ENCODE data around the gene RUSC2. TPM values are rescaled to one million over a fixed set of nuclear protein-coding genes. Genes with fewer than 3 reads are reported as not detected.
"Not testable (repeated sequence)": the region's sequence is repeated elsewhere in the genome, so short reads cannot be mapped to it uniquely, and the experiment has no call there.

RUSC2 gene
- total RNA-seq, 2 donors from 2014 or later, result 5.1 to 10.0 TPM

GRCh38 chr9:35516479-35516878 is 26.6 kb downstream of the RUSC2 start:
- Mint-ChIP-seq H3K9me3 (no peaks in the 10 kb centered on the region), H3K27ac (no peak overlapping the region), H3K36me3 (no peaks in the 10 kb centered on the region)
- no peak for ATAC-seq
- no peak for DNase-seq (ENCODE audit: low spot score in 2 of 2)

- Mint-ChIP-seq H3K36me3 (no peaks in the 10 kb centered on the region), H3K27ac (no peak overlapping the region), H3K9me3 (no peaks in the 10 kb centered on the region)
- DNase-seq (ENCODE audit: low spot score in 2 of 2), result no peak
- no peak for ATAC-seq
Measured at GRCh38 chr9:35517131-35517530, 27.2 kb downstream of the RUSC2 start.

- H3K36me3 Mint-ChIP-seq, result no peaks in the 10 kb centered on the region
- H3K27ac Mint-ChIP-seq, result no peak overlapping the region
- H3K9me3 Mint-ChIP-seq, result no peaks in the 10 kb centered on the region
- ATAC-seq, result no peak
- DNase-seq (ENCODE audit: low spot score in 2 of 2), result no peak
Measured at GRCh38 chr9:35517552-35518224, 27.8 kb downstream of the RUSC2 start.

- DNase-seq (ENCODE audit: low spot score in 2 of 2), result no peak
- Mint-ChIP-seq H3K9me3 (no peaks in the 10 kb centered on the region), H3K27ac (no peak overlapping the region), H3K36me3 (no peaks in the 10 kb centered on the region)
- ATAC-seq, result no peak
Measured at GRCh38 chr9:35518225-35518821, 28.4 kb downstream of the RUSC2 start.

DNA sequence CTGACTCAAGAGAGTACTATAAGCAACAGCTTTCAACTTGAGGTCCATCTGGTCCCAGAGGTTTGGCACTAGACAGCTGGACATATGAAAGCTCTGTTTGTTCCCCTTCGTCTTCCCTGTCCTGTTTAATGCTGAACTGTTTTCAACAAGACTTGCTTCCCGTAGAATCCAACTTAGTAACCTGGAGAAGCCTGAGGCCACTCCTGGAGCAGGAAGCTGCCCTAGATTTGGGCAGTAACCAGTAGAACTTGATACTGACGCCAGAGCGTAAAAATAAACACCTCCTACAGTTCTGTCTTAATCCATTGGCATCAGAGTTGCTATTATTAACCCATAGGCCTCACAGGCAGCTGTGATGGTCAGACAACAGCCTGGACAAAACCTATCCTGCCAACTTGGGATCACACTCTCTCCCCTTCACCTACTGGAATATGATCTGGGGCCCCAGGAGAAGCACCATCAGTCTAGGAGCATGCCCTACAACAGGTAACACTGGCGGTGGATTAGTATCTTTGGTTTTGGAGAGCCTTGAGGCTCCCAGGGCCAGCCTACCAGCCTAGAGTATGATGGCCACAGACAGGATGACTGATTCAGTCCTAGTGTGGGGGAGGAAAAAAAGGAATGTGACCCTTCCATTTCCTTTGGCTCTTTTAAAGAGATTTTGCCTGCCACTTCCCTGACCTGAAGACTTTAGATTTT is 29.2 kb downstream of the RUSC2 start:
- H3K36me3 Mint-ChIP-seq, result no peaks in the 10 kb centered on the region

GRCh38 chr9:35519692-35520363 is 29.9 kb downstream of the RUSC2 start:
- Mint-ChIP-seq H3K9me3 (no peaks in the 10 kb centered on the region), H3K36me3 (no peaks in the 10 kb centered on the region), H3K27ac (no peak overlapping the region)
- DNase-seq (ENCODE audit: low spot score in 2 of 2) (no peak), ATAC-seq (no peak)

More for the DNA sequence above, 29.2 kb downstream of the RUSC2 start:
- H3K27ac Mint-ChIP-seq, result peak overlapping the region in 1 of 2 donors; percentile 10
- no peak for DNase-seq (ENCODE audit: low spot score in 2 of 2)
- no peak for ATAC-seq
- no peaks in the 10 kb centered on the region for H3K9me3 Mint-ChIP-seq

- H3K9me3 Mint-ChIP-seq, result no peaks in the 10 kb centered on the region
- ATAC-seq (no peak), DNase-seq (ENCODE audit: low spot score in 2 of 2) (no peak)
- no peaks in the 10 kb centered on the region for H3K36me3 Mint-ChIP-seq
- H3K27ac Mint-ChIP-seq, result no peak overlapping the region
Measured at GRCh38 chr9:35520364-35520710, 30.4 kb downstream of the RUSC2 start.

- ATAC-seq, result no peak
Measured at GRCh38 chr9:35521708-35522107, 31.8 kb downstream of the RUSC2 start.

DNA sequence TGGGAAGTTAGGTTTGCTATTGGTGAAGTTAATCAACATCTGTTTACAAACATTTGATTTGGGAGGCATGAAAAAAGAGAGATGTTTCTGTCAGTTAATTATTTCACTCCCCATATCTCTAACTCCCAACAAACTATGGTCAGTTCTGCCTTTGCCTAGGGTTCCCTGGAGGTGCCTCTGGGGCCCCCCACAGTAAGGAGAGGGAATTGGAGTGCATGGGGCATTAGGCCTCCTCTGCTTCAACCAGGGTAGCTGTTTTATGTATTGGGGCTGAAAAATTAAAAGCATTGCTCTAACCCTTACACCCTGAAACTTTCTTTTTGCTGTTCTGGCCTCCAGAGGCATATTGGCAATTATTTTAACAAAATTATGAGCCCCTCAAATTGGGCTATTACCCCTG is 32.3 kb downstream of the RUSC2 start:
- Mint-ChIP-seq H3K9me3 (no peaks in the 10 kb centered on the region), H3K36me3 (no peaks in the 10 kb centered on the region), H3K27ac (no peak overlapping the region)
- ATAC-seq (no peak), DNase-seq (ENCODE audit: low spot score in 2 of 2) (no peak)

More at GRCh38 chr9:35521708-35522107, 31.8 kb downstream of the RUSC2 start:
- H3K27ac Mint-ChIP-seq, result peak overlapping the region in 1 of 2 donors; percentile 29
- H3K9me3 Mint-ChIP-seq, result no peaks in the 10 kb centered on the region
- DNase-seq (ENCODE audit: low spot score in 2 of 2), result no peak
- H3K36me3 Mint-ChIP-seq, result no peaks in the 10 kb centered on the region

GRCh38 chr9:35522700-35523099 is 32.8 kb downstream of the RUSC2 start:
- no peak for DNase-seq (ENCODE audit: low spot score in 2 of 2)
- ATAC-seq, result no peak
- no peak overlapping the region for H3K27ac Mint-ChIP-seq
- no peaks in the 10 kb centered on the region for H3K36me3 Mint-ChIP-seq
- H3K9me3 Mint-ChIP-seq, result no peaks in the 10 kb centered on the region

- H3K9me3 Mint-ChIP-seq; H3K36me3 Mint-ChIP-seq; DNase-seq (ENCODE audit: low spot score in 2 of 2); ATAC-seq; H3K27ac Mint-ChIP-seq: not testable (repeated sequence)
Measured at GRCh38 chr9:35523556-35523955, 33.6 kb downstream of the RUSC2 start.

DNA sequence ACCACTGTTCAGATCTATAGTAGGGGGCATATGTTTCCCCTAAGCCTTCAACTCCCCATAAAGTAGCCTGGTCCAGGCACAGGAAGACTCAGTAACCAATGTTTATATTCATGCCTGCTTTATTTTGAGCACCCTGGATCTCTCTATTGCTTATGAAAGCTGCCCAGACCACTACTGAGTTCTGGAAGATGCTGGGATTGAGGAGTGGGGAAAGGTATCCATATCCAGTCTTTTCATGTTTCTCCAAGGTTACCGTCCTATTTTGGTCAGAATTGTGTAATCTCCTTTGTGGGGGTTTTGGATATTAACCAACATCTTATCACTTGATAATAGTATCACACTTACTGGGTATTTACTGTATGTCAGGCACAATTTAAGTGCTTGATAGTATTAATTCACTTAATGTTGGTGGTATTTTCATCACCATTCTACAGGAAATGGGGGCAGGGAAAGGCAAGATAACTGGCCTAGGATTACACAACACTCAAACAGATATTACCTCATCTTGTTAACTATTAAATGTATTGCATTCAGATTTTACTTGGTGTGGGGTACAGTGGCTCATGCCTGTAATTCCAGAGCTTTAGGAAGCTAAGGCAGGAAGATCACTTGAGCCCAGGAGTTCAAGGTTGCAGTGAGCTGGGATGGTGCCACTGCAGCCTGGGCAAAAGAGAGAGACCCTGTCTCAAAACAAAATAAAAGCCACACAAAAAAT is 36.3 kb downstream of the RUSC2 start:
- Mint-ChIP-seq H3K36me3 (no peaks in the 10 kb centered on the region), H3K9me3 (no peaks in the 10 kb centered on the region), H3K27ac (no peak overlapping the region)
- DNase-seq (ENCODE audit: low spot score in 2 of 2) (no peak), ATAC-seq (no peak)

DNA sequence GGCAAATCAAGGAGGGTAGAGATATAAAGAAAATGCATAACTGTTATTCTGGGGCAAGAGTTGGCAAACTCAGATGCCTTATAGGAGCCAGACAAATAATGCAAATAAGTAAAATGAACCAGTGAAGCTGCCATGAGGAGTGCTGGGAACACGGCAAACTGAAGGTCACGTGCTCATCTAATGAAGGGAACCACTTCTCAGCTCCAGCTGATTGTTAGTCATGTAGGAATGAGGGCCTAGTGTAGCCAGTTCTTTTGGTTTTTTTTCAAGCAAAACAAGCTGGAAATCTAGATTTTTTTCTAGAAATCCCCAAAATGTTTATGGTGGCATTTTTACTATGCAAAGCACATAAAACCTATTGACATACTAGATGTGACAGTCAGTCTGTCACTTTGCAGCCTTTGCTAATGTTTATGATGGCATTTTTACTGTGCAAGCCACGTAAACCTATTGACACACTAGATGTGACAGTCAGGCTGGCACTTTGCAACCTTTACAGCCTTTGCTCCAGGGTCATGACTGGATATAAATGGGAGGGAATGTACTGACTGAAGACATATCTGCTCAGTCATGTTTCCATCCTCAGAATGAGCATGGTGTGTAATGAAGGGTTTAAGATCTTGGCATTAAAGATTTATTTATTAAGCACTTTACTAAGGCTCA is 39.4 kb downstream of the RUSC2 start:
- ATAC-seq, result no peak
- no peaks in the 10 kb centered on the region for H3K36me3 Mint-ChIP-seq

DNA sequence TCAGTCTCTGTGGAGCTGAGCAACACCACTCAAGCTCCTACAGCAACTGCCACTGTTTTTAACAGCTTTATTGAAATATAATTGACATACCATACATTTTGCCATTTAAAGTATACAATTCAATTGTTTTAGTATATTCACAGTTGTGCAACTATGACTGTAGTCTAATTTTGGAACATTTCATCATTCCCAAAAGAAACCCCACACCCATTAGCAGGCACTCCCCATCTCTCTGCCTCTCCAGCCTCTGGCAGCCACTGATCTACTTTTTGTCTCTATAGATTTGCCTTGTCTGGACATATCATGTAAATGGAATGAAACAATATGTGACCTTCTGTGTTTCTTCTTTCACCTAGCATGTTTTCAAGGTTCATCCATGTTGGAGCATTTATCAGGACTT is 43.5 kb downstream of the RUSC2 start:
- DNase-seq (ENCODE audit: low spot score in 2 of 2), result no peak
- Mint-ChIP-seq H3K27ac (no peak overlapping the region), H3K9me3 (no peaks in the 10 kb centered on the region), H3K36me3 (no peaks in the 10 kb centered on the region)
- ATAC-seq, result no peak

More for the DNA sequence above, 39.4 kb downstream of the RUSC2 start:
- no peaks in the 10 kb centered on the region for H3K9me3 Mint-ChIP-seq
- no peak overlapping the region for H3K27ac Mint-ChIP-seq
- no peak for DNase-seq (ENCODE audit: low spot score in 2 of 2)

- not testable (repeated sequence) for H3K9me3 Mint-ChIP-seq; H3K36me3 Mint-ChIP-seq; DNase-seq (ENCODE audit: low spot score in 2 of 2); H3K27ac Mint-ChIP-seq; ATAC-seq
Measured at GRCh38 chr9:35534921-35535320, 45.0 kb downstream of the RUSC2 start.

DNA sequence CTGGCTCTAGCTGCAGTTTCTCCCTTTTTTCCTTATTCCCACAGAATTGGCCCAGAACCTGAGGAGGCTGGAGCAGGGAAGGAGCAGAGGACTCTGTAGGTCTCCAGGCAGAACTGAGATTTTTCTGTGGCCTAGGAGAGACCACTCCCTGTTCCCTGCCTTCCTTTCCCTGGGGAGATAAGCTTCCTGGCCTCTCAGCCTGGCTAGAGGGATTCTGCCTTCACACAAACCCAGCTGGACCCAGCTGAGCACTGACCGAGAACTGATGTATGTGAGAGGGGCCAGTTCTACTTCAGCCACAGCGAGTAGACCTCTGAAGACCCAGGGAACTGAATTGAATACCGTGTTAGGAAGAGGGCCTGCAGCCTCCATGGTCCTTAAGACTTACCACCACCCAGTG is 48.0 kb downstream of the RUSC2 start:
- no peak for ATAC-seq
- H3K36me3 Mint-ChIP-seq, result no peaks in the 10 kb centered on the region
- H3K27ac Mint-ChIP-seq, result peak overlapping the region in 1 of 2 donors; percentile 36
- no peak for DNase-seq (ENCODE audit: low spot score in 2 of 2)
- H3K9me3 Mint-ChIP-seq, result no peaks in the 10 kb centered on the region
